ENCODE measurements around the gene C15orf40.

C15orf40 gene

GRCh38 chr15:82992436-82992998 is 18.9 kb downstream of the C15orf40 start:
- no peak for DNase-seq

GRCh38 chr15:82986442-82986780 is 25.0 kb downstream of the C15orf40 start:
- no peak for DNase-seq

- peak; percentile 93 to 99 (median 97) for DNase-seq
Observed at GRCh38 chr15:82985688-82986441, 25.6 kb downstream of the C15orf40 start, which contains the start of gene RAMAC. Gene RAMAC (plus strand): TSS chr15:82986210. CDS start chr15:82989019, 2,809 bp downstream.

- no peak for DNase-seq
Observed at GRCh38 chr15:82980981-82981380, 30.5 kb downstream of the C15orf40 start.

GRCh38 chr15:82979726-82980125 is 31.7 kb downstream of the C15orf40 start:
- no peak for DNase-seq

GRCh38 chr15:82978438-82978837 is 33.0 kb downstream of the C15orf40 start:
- DNase-seq, result no peak

GRCh38 chr15:82977076-82977475 is 34.4 kb downstream of the C15orf40 start:
- no peak for DNase-seq

- no peak for DNase-seq
Observed at GRCh38 chr15:82972990-82973389, 38.4 kb downstream of the C15orf40 start.

GRCh38 chr15:82971218-82971984 is 40.0 kb downstream of the C15orf40 start:
- no peak for DNase-seq

GRCh38 chr15:82970696-82971095 is 40.7 kb downstream of the C15orf40 start:
- DNase-seq, result no peak

GRCh38 chr15:82970078-82970686 is 41.3 kb downstream of the C15orf40 start:
- no peak for DNase-seq

GRCh38 chr15:82969353-82969752 is 42.1 kb downstream of the C15orf40 start:
- DNase-seq, result no peak

GRCh38 chr15:82968066-82968465 is 43.4 kb downstream of the C15orf40 start:
- no peak for DNase-seq

- DNase-seq, result no peak
Observed at GRCh38 chr15:82966671-82967071, 44.8 kb downstream of the C15orf40 start.

GRCh38 chr15:82964890-82965289 is 46.5 kb downstream of the C15orf40 start:
- no peak for DNase-seq

- DNase-seq, result no peak
Observed at GRCh38 chr15:82963471-82964341, 47.7 kb downstream of the C15orf40 start.

GRCh38 chr15:82960766-82961165 is 50.7 kb downstream of the C15orf40 start:
- DNase-seq, result no peak

GRCh38 chr15:82959423-82959822 is 52.0 kb downstream of the C15orf40 start:
- DNase-seq, result no peak

GRCh38 chr15:82958638-82959037 is 52.8 kb downstream of the C15orf40 start:
- no peak for DNase-seq

- peak in 2 of 3 experiments; percentile 78 to 82 for DNase-seq
Observed at GRCh38 chr15:82952158-82953081, 59.0 kb downstream of the C15orf40 start, which contains the start of gene HOMER2. Gene HOMER2 (minus strand): TSS chr15:82952720. CDS start chr15:82952535, 185 bp downstream.
